ENCODE data around the gene BLOC1S3.

- no peak for TF ChIP-seq PATZ1 (CRISPR knock-in tag; IDR thresholded peaks at IDR 0.05)
- TF ChIP-seq FUBP1 (CRISPR knock-in tag; IDR thresholded peaks at IDR 0.05; ENCODE audit: borderline replicate concordance), result no peak
- no peak for TF ChIP-seq ESRRA (CRISPR knock-in tag; IDR thresholded peaks at IDR 0.05; ENCODE audit: low read depth)
- TF ChIP-seq JUND (CRISPR knock-in tag; IDR thresholded peaks at IDR 0.05), result no peak
- no peak for TF ChIP-seq ZBTB33 (CRISPR knock-in tag; IDR thresholded peaks at IDR 0.05)
Observed at GRCh38 chr19:45160870-45161737, 17.5 kb upstream of the BLOC1S3 start, which contains the start of gene NKPD1.

All from HepG2 (cell line).